Esophagus (tissue), 2 donors: ENCODE results near the gene ZMAT3. TPM values are rescaled to one million over a fixed set of nuclear protein-coding genes. Genes with fewer than 3 reads are reported as not detected.
"Not testable (repeated sequence)": the region's sequence is repeated elsewhere in the genome, so short reads cannot be mapped to it uniquely, and the experiment has no call there.

Experiments
- H3K27ac ChIP-seq, 2 donors: one replicate each; pipeline ENCODE4 v1.5.1; 2013; ENCODE audit warnings: low read depth in 2 of 2, mild to moderate bottlenecking in 2 of 2, inconsistent platforms in 1 of 2, low read length in 1 of 2, moderate library complexity in 1 of 2
- H3K27me3 ChIP-seq, 2 donors: one replicate each; pipeline ENCODE4 v1.6.1; 2013; ENCODE audit warnings: low read length in 2 of 2, control low read depth in 1 of 2, mild to moderate bottlenecking in 1 of 2; ENCODE audit not compliant: insufficient read depth in 2 of 2, control insufficient read depth in 1 of 2
- H3K36me3 ChIP-seq, 2 donors: one replicate each; pipeline ENCODE4 v1.6.1; 2013; ENCODE audit warnings: low read length in 1 of 2; ENCODE audit not compliant: control insufficient read depth in 2 of 2, insufficient read depth in 2 of 2
- H3K4me1 ChIP-seq, 2 donors: one replicate each; pipeline ENCODE4 v1.6.1; 2013; ENCODE audit warnings: low read length in 1 of 2; ENCODE audit not compliant: control insufficient read depth in 2 of 2, insufficient read depth in 2 of 2
- H3K4me3 ChIP-seq, 2 donors: one replicate each; pipeline ENCODE4 v1.5.1; 2013; ENCODE audit warnings: low read length in 2 of 2, mild to moderate bottlenecking in 2 of 2, low read depth in 1 of 2, moderate library complexity in 1 of 2
- H3K9me3 ChIP-seq, 2 donors: one replicate each; pipeline ENCODE4 v1.6.1; 2013; ENCODE audit warnings: mild to moderate bottlenecking in 2 of 2, low read depth in 1 of 2, low read length in 1 of 2, moderate library complexity in 1 of 2; ENCODE audit not compliant: control insufficient read depth in 2 of 2, insufficient read depth in 1 of 2
- WGBS, 2 donors: extraction: QIAGEN DNeasy Blood & Tissue Kit; methylation state at CpG; one replicate each; pipeline ENCODE4 v1.1.7; 2013; 5-methylcytosine and 5-hydroxymethylcytosine counted together
- polyA plus RNA-seq, 2 donors: library from polyadenylated mRNA; stranded (reverse); fragments of 200-250 nt; gene quantifications; one replicate each; pipeline ENCODE4 v1.2.3, GENCODE V29; 2013
- donor health status: healthy with polysubstance abuse.
- donor health status: Bipolar disorder and iron deficiency.

The ZMAT3 gene
- polyA plus RNA-seq, 2 donors, result 1.1 to 1.7 TPM

GRCh38 chr3:179072100-179072438, 460 bp upstream of the ZMAT3 start:
- Histone ChIP-seq H3K27ac (peak overlapping the region; percentile 81 to 93), H3K9me3 (no peaks in the 10 kb centered on the region), H3K36me3 (peaks cover 0 to 3% of the 10 kb centered on the region in 2 donors), H3K4me1 (no peaks in the 10 kb centered on the region), H3K27me3 (no peaks in the 10 kb centered on the region), H3K4me3 (peak overlapping the region; percentile 68 to 95)
- 0 to 2% methylated on average over 7 of the region's 7 CpGs for WGBS, 2 donors

GRCh38 chr3:179071027-179071322, 634 bp downstream of the ZMAT3 start:
- Histone ChIP-seq H3K27ac (peak overlapping the region; percentile 81 to 93), H3K4me3 (peak overlapping the region; percentile 68 to 95), H3K36me3 (peaks cover 2 to 3% of the 10 kb centered on the region in 2 donors), H3K9me3 (no peaks in the 10 kb centered on the region), H3K4me1 (no peaks in the 10 kb centered on the region), H3K27me3 (no peaks in the 10 kb centered on the region)
- WGBS, 2 donors, result 7 to 12% methylated on average over 8 of the region's 8 CpGs

GRCh38 chr3:179069762-179070390, 1.7 kb downstream of the ZMAT3 start:
- no peak overlapping the region for H3K4me3 ChIP-seq
- no peaks in the 10 kb centered on the region for H3K9me3 ChIP-seq
- 56 to 66% methylated on average over 1 of the region's 1 CpG for WGBS, 2 donors
- H3K27me3 ChIP-seq, result no peaks in the 10 kb centered on the region
- H3K36me3 ChIP-seq, result peaks cover 2 to 3% of the 10 kb centered on the region in 2 donors
- no peak overlapping the region for H3K27ac ChIP-seq
- H3K4me1 ChIP-seq, result no peaks in the 10 kb centered on the region

GRCh38 chr3:179068779-179069530, 2.7 kb downstream of the ZMAT3 start:
- Histone ChIP-seq H3K9me3 (no peaks in the 10 kb centered on the region), H3K4me3 (no peak overlapping the region), H3K36me3 (peaks cover 2 to 3% of the 10 kb centered on the region in 2 donors), H3K4me1 (no peaks in the 10 kb centered on the region), H3K27me3 (no peaks in the 10 kb centered on the region), H3K27ac (no peak overlapping the region)
- 84 to 86% methylated on average over 5 of the region's 5 CpGs for WGBS, 2 donors

- no peaks in the 10 kb centered on the region for H3K27me3 ChIP-seq
- H3K4me1 ChIP-seq, result no peaks in the 10 kb centered on the region
- H3K36me3 ChIP-seq, result peaks cover 2 to 3% of the 10 kb centered on the region in 2 donors
- no peaks in the 10 kb centered on the region for H3K9me3 ChIP-seq
- WGBS, 2 donors, result 44 to 54% methylated on average over 4 of the region's 4 CpGs
- no peak overlapping the region for H3K27ac ChIP-seq
- no peak overlapping the region for H3K4me3 ChIP-seq
Measured at GRCh38 chr3:179067839-179068238, 3.8 kb downstream of the ZMAT3 start.

GRCh38 chr3:179067291-179067690, 4.3 kb downstream of the ZMAT3 start:
- 95 to 100% methylated on average over 1 of the region's 1 CpG for WGBS, 2 donors
- Histone ChIP-seq H3K4me3 (no peak overlapping the region), H3K27me3 (no peaks in the 10 kb centered on the region), H3K4me1 (no peaks in the 10 kb centered on the region), H3K9me3 (no peaks in the 10 kb centered on the region), H3K27ac (no peak overlapping the region), H3K36me3 (peaks cover 2 to 3% of the 10 kb centered on the region in 2 donors)

- H3K27ac ChIP-seq, result no peak overlapping the region
- no peaks in the 10 kb centered on the region for H3K9me3 ChIP-seq
- peaks cover 2 to 3% of the 10 kb centered on the region in 2 donors for H3K36me3 ChIP-seq
- no peaks in the 10 kb centered on the region for H3K4me1 ChIP-seq
- no peak overlapping the region for H3K4me3 ChIP-seq
- 51 to 65% methylated on average over 6 of the region's 6 CpGs for WGBS, 2 donors
- H3K27me3 ChIP-seq, result no peaks in the 10 kb centered on the region
Measured at GRCh38 chr3:179063945-179064560, 7.6 kb downstream of the ZMAT3 start.

GRCh38 chr3:179056326-179056725, 15.3 kb downstream of the ZMAT3 start:
- H3K4me3 ChIP-seq, result no peak overlapping the region
- WGBS, 2 donors, result 87 to 88% methylated on average over 7 to 8 of the region's 8 CpGs
- H3K27me3 ChIP-seq, result no peaks in the 10 kb centered on the region
- H3K9me3 ChIP-seq, result no peaks in the 10 kb centered on the region
- no peaks in the 10 kb centered on the region for H3K4me1 ChIP-seq
- H3K36me3 ChIP-seq, result no peaks in the 10 kb centered on the region
- H3K27ac ChIP-seq, result no peak overlapping the region

- H3K27ac ChIP-seq, H3K27me3 ChIP-seq, H3K4me1 ChIP-seq, H3K36me3 ChIP-seq, H3K4me3 ChIP-seq, H3K9me3 ChIP-seq: not testable (repeated sequence)
- WGBS, 2 donors, result 93 to 95% methylated on average over 13 of the region's 13 CpGs
Measured at GRCh38 chr3:179054565-179054964, 17.0 kb downstream of the ZMAT3 start.
